Stomach (tissue), 4 donors: ENCODE measurements around the gene MYH9.

Source experiments
- POLR2A ChIP-seq, 4 donors: fragments of 450-650 bp; IDR thresholded peaks; one replicate each; pipeline ENCODE4 v1.6.1; 2016; ENCODE audit warnings: antibody characterized with exemption in 4 of 4, control low read depth in 2 of 4, mild to moderate bottlenecking in 1 of 4, moderate library complexity in 1 of 4
- POLR2AphosphoS5 ChIP-seq, 3 donors: sonication (generic); formaldehyde crosslinking; IDR thresholded peaks; one replicate each; pipeline ENCODE4 v1.6.1; 2016; ENCODE audit warnings: antibody characterized with exemption in 3 of 3
- TF ChIP-seq, protein P1 (sequence below), 7 experiments: fragments of 450-650 bp in 4 of 7; fragments of 200-600 bp in 3 of 7; sonication (generic) in 3 of 7; IDR thresholded peaks; one replicate each; pipeline ENCODE4 v1.5.1; 2016 to 2019; ENCODE audit warnings: antibody characterized with exemption in 7 of 7, control low read depth in 2 of 7, mild to moderate bottlenecking in 1 of 7

DNA sequence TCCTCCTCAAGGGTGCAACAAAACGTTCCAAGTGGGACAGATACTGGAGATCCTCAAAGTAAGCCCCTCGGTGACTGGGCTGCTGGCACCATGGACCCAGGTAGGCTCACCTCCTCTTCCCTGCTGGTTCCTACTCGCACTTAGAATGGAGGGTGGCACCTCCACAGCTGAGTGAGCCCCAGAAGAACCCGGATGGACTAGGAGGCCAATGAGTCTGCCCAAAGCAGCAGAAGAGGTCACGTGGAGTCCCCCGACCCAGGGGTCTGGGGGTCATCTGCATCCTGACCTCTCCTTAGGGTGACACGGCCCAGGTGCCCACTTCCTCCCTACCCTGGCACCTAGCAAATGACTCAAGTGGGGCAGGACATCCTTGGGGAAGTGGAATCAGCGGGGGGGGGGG is 130.5 kb downstream of the MYH9 start:
- TF ChIP-seq, protein P1, sequence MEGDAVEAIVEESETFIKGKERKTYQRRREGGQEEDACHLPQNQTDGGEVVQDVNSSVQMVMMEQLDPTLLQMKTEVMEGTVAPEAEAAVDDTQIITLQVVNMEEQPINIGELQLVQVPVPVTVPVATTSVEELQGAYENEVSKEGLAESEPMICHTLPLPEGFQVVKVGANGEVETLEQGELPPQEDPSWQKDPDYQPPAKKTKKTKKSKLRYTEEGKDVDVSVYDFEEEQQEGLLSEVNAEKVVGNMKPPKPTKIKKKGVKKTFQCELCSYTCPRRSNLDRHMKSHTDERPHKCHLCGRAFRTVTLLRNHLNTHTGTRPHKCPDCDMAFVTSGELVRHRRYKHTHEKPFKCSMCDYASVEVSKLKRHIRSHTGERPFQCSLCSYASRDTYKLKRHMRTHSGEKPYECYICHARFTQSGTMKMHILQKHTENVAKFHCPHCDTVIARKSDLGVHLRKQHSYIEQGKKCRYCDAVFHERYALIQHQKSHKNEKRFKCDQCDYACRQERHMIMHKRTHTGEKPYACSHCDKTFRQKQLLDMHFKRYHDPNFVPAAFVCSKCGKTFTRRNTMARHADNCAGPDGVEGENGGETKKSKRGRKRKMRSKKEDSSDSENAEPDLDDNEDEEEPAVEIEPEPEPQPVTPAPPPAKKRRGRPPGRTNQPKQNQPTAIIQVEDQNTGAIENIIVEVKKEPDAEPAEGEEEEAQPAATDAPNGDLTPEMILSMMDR (IDR thresholded peaks at IDR 0.05), result no peak
- TF ChIP-seq POLR2AphosphoS5 (IDR thresholded peaks at IDR 0.05) (no peak), POLR2A (IDR thresholded peaks at IDR 0.05) (no peak)
